Rectal smooth muscle tissue (tissue), 1 donor: ENCODE data around the gene COL13A1.

Experiments
- H3K27ac ChIP-seq: one replicate; pipeline ENCODE4 v1.7.0; 2013; ENCODE audit warnings: low read depth, low read length, inconsistent platforms
- H3K27me3 ChIP-seq: one replicate; pipeline ENCODE4 v1.7.0; 2013; ENCODE audit warnings: low read length; ENCODE audit not compliant: control insufficient read depth, insufficient read depth
- H3K36me3 ChIP-seq: one replicate; pipeline ENCODE4 v1.7.0; 2013; ENCODE audit warnings: low read length; ENCODE audit not compliant: control insufficient read depth, insufficient read depth
- H3K4me1 ChIP-seq: one replicate; pipeline ENCODE4 v1.7.0; 2013; ENCODE audit warnings: low read length; ENCODE audit not compliant: control insufficient read depth, insufficient read depth
- H3K4me3 ChIP-seq: one replicate; pipeline ENCODE4 v1.7.0; 2013; ENCODE audit warnings: low read length
- H3K9ac ChIP-seq: one replicate; pipeline ENCODE4 v1.7.0; 2013; ENCODE audit warnings: low read length

COL13A1 gene

DNA sequence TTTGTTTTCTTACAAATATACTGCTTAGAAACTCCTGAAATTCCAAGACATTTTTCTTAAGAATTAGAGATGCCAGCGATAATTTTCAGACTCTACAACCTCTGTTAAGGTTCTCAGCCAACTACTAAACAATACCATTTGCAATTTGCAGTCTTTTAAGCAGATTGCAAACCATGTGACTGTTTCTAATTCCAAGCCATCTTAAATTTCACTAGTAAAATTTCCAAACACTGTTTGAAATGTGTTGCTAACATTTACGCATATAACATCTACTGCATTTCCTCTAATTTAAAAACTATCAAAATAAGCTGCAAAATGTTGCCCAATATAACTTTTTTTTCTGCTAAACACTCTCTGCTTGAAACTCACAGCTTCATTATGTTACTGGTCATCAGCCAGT, 194.9 kb downstream of the COL13A1 start:
- no peak overlapping the region for H3K4me3 ChIP-seq
- no peak overlapping the region for H3K9ac ChIP-seq
- H3K4me1 ChIP-seq = no peaks in the 10 kb centered on the region
- H3K36me3 ChIP-seq = no peaks in the 10 kb centered on the region
- no peaks in the 10 kb centered on the region for H3K27me3 ChIP-seq
- no peak overlapping the region for H3K27ac ChIP-seq

GRCh38 chr10:70000262-70000661, 198.6 kb downstream of the COL13A1 start:
- Histone ChIP-seq H3K27me3 (no peaks in the 10 kb centered on the region), H3K27ac (no peak overlapping the region), H3K9ac (no peak overlapping the region), H3K36me3 (no peaks in the 10 kb centered on the region), H3K4me3 (no peak overlapping the region), H3K4me1 (no peaks in the 10 kb centered on the region)

- H3K4me1 ChIP-seq = no peaks in the 10 kb centered on the region
- H3K27ac ChIP-seq = no peak overlapping the region
- no peak overlapping the region for H3K4me3 ChIP-seq
- no peak overlapping the region for H3K9ac ChIP-seq
- no peaks in the 10 kb centered on the region for H3K27me3 ChIP-seq
- H3K36me3 ChIP-seq = no peaks in the 10 kb centered on the region
These were observed 205.6 kb downstream of the COL13A1 start for GRCh38 chr10:70007116-70007820.
